MCF 10A (cell line): Measurements from ENCODE around the gene TMEM212. TPM values are rescaled to one million over a fixed set of nuclear protein-coding genes. Genes with fewer than 3 reads are reported as not detected.

ENCODE experiments used
- BruUV-seq: library from RNA; stranded (reverse); fragments of 400-500 nt; replicated peaks from 2 replicates; lab custom pipeline; 2021; lab: Mats Ljungman, UMichigan
- CTCF ChIA-PET: fragments of 300-600 bp; sonication (Branson Sonifier 250); formaldehyde crosslinking; extraction: SDS; loops from one replicate; lab custom pipeline; 2021; ENCODE audit warnings: antibody characterized with exemption, inconsistent platforms; lab: Yijun Ruan, JAX
- POLR2A ChIA-PET: fragments of 300-600, 350-650 bp; sonication (Branson Sonifier 250); formaldehyde crosslinking; extraction: SDS; loops from one replicate; lab custom pipeline; 2020; ENCODE audit warnings: antibody characterized with exemption, inconsistent platforms; lab: Yijun Ruan, JAX
- DNase-seq: peaks from one replicate; pipeline ENCODE4 v3.0.0-alpha.2; 2018; ENCODE audit not compliant: unreplicated experiment
- H3K27ac Mint-ChIP-seq: one replicate; pipeline ENCODE4 v1.8.0; 2022; ENCODE audit warnings: mild to moderate bottlenecking, low read depth, mixed read lengths; ENCODE audit not compliant: unreplicated experiment
- H3K27me3 Mint-ChIP-seq: one replicate; pipeline ENCODE4 v1.8.0; 2022; ENCODE audit warnings: mixed read lengths; ENCODE audit not compliant: insufficient read depth, unreplicated experiment
- H3K36me3 Mint-ChIP-seq: one replicate; pipeline ENCODE4 v1.8.0; 2022; ENCODE audit warnings: mild to moderate bottlenecking, moderate library complexity, mixed read lengths; ENCODE audit not compliant: insufficient read depth, unreplicated experiment
- H3K4me1 Mint-ChIP-seq: one replicate; pipeline ENCODE4 v1.8.0; 2022; ENCODE audit warnings: mixed read lengths; ENCODE audit not compliant: insufficient read depth, unreplicated experiment
- H3K4me3 Mint-ChIP-seq: one replicate; pipeline ENCODE4 v1.8.0; 2022; ENCODE audit warnings: mild to moderate bottlenecking, moderate library complexity, mixed read lengths; ENCODE audit not compliant: unreplicated experiment
- H3K9me3 Mint-ChIP-seq: one replicate; pipeline ENCODE4 v1.8.0; 2022; ENCODE audit warnings: mixed read lengths; ENCODE audit not compliant: unreplicated experiment
- CTCF ChIP-seq: fragments of 200-600 bp; IDR thresholded peaks from one replicate; pipeline ENCODE4 v1.8.0; 2022; ENCODE audit warnings: antibody characterized with exemption, mild to moderate bottlenecking; ENCODE audit not compliant: unreplicated experiment
- intact Hi-C: fragments of 100-400 bp; cut with micrococcal nuclease; formaldehyde crosslinking; loops from 2 replicates; pipeline ENCODE4 v1.14.1; 2022
- total RNA-seq: library from RNA; stranded (reverse); gene quantifications from 2 replicates; pipeline ENCODE4 v1.2.3, GENCODE V29; 2022

Gene TMEM212
- total RNA-seq, 1 experiment from 2014 or later: not detected

GRCh38 chr3:171878461-171879225 lies 35.5 kb downstream of the TMEM212 start:
- Mint-ChIP-seq H3K27ac (peak overlapping the region; percentile 29), H3K36me3 (no peaks in the 10 kb centered on the region), H3K9me3 (no peaks in the 10 kb centered on the region), H3K27me3 (no peaks in the 10 kb centered on the region), H3K4me1 (peaks cover 47% of the 10 kb centered on the region), H3K4me3 (no peak overlapping the region)
- intact Hi-C loops: no loop called here
- peak; percentile 25 for DNase-seq
- POLR2A ChIA-PET: interaction anchor here (0.8 kb wide), 1 partner anchor 58 kb away, joined by 4 read pairs; no protein-coding TSS in a partner anchor
- CTCF ChIA-PET: interaction anchor here (0.7 kb wide), 1 partner anchor 10 kb away, joined by 3 read pairs; no protein-coding TSS in a partner anchor
- no peak for TF ChIP-seq CTCF
- BruUV-seq: no TSS peak

DNA sequence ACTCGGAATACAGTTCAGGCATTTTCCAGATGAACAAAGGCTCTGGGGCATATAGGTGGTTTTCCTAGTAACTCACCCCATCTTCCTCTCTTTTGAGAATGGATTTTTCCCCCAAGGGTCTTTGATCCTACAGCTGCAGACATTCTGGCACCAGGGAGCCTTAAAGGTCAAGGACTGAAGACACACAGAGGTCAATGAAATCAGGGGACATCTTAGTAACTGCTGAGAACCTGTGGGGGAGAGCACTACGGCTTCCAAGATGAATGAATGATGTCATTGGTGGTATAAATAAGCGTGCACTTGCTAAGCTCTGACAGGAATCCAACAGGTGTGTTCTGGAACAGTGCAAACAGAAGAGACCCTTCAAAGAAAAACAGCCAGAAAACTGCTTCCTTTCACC lies 36.3 kb downstream of the TMEM212 start:
- H3K27ac Mint-ChIP-seq: peak overlapping the region; percentile 29
- no peaks in the 10 kb centered on the region for H3K9me3 Mint-ChIP-seq
- CTCF ChIA-PET: interaction anchor here (0.6 to 0.7 kb wide), 2 partner anchors 11 to 40 kb away, joined by 3 read pairs; no protein-coding TSS in a partner anchor
- no peak for DNase-seq
- BruUV-seq: no TSS peak
- H3K4me1 Mint-ChIP-seq: peaks cover 41% of the 10 kb centered on the region
- H3K4me3 Mint-ChIP-seq: no peak overlapping the region
- no peak for TF ChIP-seq CTCF
- POLR2A ChIA-PET: interaction anchor here (0.8 kb wide), 1 partner anchor 57 kb away, joined by 4 read pairs; no protein-coding TSS in a partner anchor
- no peaks in the 10 kb centered on the region for H3K27me3 Mint-ChIP-seq
- intact Hi-C loops: no loop called here
- no peaks in the 10 kb centered on the region for H3K36me3 Mint-ChIP-seq

- no peak overlapping the region for H3K4me3 Mint-ChIP-seq
- CTCF ChIA-PET: interaction anchor here (0.6 kb wide), 1 partner anchor 31 kb away, joined by 3 read pairs; no protein-coding TSS in a partner anchor
- peaks cover 32% of the 10 kb centered on the region for H3K4me1 Mint-ChIP-seq
- H3K36me3 Mint-ChIP-seq: no peaks in the 10 kb centered on the region
- DNase-seq: no peak
- intact Hi-C loops: no loop called here
- no peaks in the 10 kb centered on the region for H3K9me3 Mint-ChIP-seq
- BruUV-seq: no TSS peak
- no peak overlapping the region for H3K27ac Mint-ChIP-seq
- no peak for TF ChIP-seq CTCF
- POLR2A ChIA-PET: no interaction called here
- no peaks in the 10 kb centered on the region for H3K27me3 Mint-ChIP-seq
These were observed 37.1 kb downstream of the TMEM212 start for GRCh38 chr3:171880101-171880870.

DNA sequence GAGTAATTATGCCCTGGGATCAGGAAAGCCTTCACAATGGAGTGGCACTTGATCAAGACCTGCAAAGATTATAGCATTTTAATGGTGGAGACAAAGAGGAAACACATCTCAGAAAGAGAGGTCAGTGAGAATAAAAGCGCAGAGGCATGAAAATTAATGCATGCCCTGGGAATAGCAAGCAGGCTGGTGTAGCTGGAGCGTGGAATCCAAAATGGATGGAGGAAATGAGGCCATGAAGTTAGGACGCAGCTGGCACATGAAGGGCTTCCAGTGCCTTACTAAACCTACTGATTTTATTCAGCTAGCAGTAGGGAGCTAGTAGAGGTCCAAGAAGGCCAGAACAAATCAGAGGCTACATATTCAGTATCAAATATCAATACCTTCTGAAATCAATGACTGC lies 38.1 kb downstream of the TMEM212 start:
- intact Hi-C loops: no loop called here
- no peak overlapping the region for H3K4me3 Mint-ChIP-seq
- ChIA-PET CTCF (no interaction called here), POLR2A (no interaction called here)
- peaks cover 23% of the 10 kb centered on the region for H3K4me1 Mint-ChIP-seq
- H3K27ac Mint-ChIP-seq: no peak overlapping the region
- no peaks in the 10 kb centered on the region for H3K27me3 Mint-ChIP-seq
- no peaks in the 10 kb centered on the region for H3K9me3 Mint-ChIP-seq
- no peaks in the 10 kb centered on the region for H3K36me3 Mint-ChIP-seq
- TF ChIP-seq CTCF: no peak
- no peak for DNase-seq
- BruUV-seq: no TSS peak
